H9 (cell line): ENCODE measurements around the gene CRYAB. TPM values are rescaled to one million over a fixed set of nuclear protein-coding genes. Genes with fewer than 3 reads are reported as not detected.

Experiments
- DNase-seq: peaks from one replicate; pipeline ENCODE4 v3.0.0-alpha.2; 2017
- H2AFZ ChIP-seq: one replicate; pipeline ENCODE4 v1.6.1; 2013; ENCODE audit warnings: mild to moderate bottlenecking, low read length, control low read depth, moderate library complexity
- H2AK5ac ChIP-seq: 2 replicates; pipeline ENCODE4 v1.6.1; 2013; ENCODE audit warnings: low read length, control low read depth, mixed read lengths; ENCODE audit not compliant: insufficient read length
- H2BK120ac ChIP-seq: one replicate; pipeline ENCODE4 v1.6.1; 2013; ENCODE audit warnings: low read depth, mild to moderate bottlenecking, low read length, control low read depth, inconsistent platforms; ENCODE audit not compliant: poor library complexity, severe bottlenecking
- H2BK12ac ChIP-seq: 2 replicates; pipeline ENCODE4 v1.6.1; 2013; ENCODE audit warnings: low read length, control low read depth, mixed read lengths, low read depth; ENCODE audit not compliant: insufficient read length
- H2BK15ac ChIP-seq: 2 replicates; pipeline ENCODE4 v1.6.1; 2013; ENCODE audit warnings: low read depth, low read length, control low read depth
- H2BK20ac ChIP-seq: one replicate; pipeline ENCODE4 v1.6.1; 2013; ENCODE audit warnings: low read depth, mild to moderate bottlenecking, low read length, control low read depth, inconsistent platforms; ENCODE audit not compliant: poor library complexity, severe bottlenecking
- H2BK5ac ChIP-seq: 2 replicates; pipeline ENCODE4 v1.6.1; 2013; ENCODE audit warnings: low read length, control low read depth, mixed read lengths; ENCODE audit not compliant: insufficient read length
- H3K14ac ChIP-seq: 2 replicates; pipeline ENCODE4 v1.6.1; 2013; ENCODE audit warnings: low read length, control low read depth; ENCODE audit not compliant: insufficient read depth
- H3K18ac ChIP-seq: 2 replicates; pipeline ENCODE4 v1.6.1; 2013; ENCODE audit warnings: low read depth, mild to moderate bottlenecking, mixed read lengths, low read length, control low read depth; ENCODE audit not compliant: insufficient read length
- H3K23ac ChIP-seq: 2 replicates; pipeline ENCODE4 v1.6.1; 2013; ENCODE audit warnings: low read length, control low read depth, mixed read lengths, low read depth; ENCODE audit not compliant: insufficient read length
- H3K23me2 ChIP-seq: 2 replicates; pipeline ENCODE4 v1.6.1; 2013; ENCODE audit warnings: low read depth, mild to moderate bottlenecking, mixed read lengths, low read length, control low read depth; ENCODE audit not compliant: insufficient read length, poor library complexity, severe bottlenecking
- H3K27ac ChIP-seq: 2 replicates; pipeline ENCODE4 v1.5.1; 2013; ENCODE audit warnings: low read length, control low read depth, mixed read lengths, low read depth; ENCODE audit not compliant: insufficient read length
- H3K27me3 ChIP-seq: 2 replicates; pipeline ENCODE4 v1.6.1; 2013; ENCODE audit warnings: low read length, control low read depth, inconsistent platforms; ENCODE audit not compliant: insufficient read depth
- H3K4ac ChIP-seq: 2 replicates; pipeline ENCODE4 v1.6.1; 2013; ENCODE audit warnings: low read depth, mild to moderate bottlenecking, control low read depth, inconsistent platforms, low read length, moderate library complexity
- H3K4me1 ChIP-seq: 2 replicates; pipeline ENCODE4 v1.6.1; 2013; ENCODE audit warnings: low read length, control low read depth, inconsistent platforms; ENCODE audit not compliant: insufficient read depth
- H3K4me2 ChIP-seq: 2 replicates; pipeline ENCODE4 v1.6.1; 2013; ENCODE audit warnings: low read length, control low read depth, mixed read lengths; ENCODE audit not compliant: insufficient read length, insufficient read depth
- H3K56ac ChIP-seq: 2 replicates; pipeline ENCODE4 v1.6.1; 2013; ENCODE audit warnings: low read depth, mild to moderate bottlenecking, mixed read lengths, low read length, control low read depth; ENCODE audit not compliant: insufficient read length
- H3K79me1 ChIP-seq: 2 replicates; pipeline ENCODE4 v1.6.1; 2013; ENCODE audit warnings: low read depth, mild to moderate bottlenecking, moderate library complexity, low read length, control low read depth, inconsistent platforms; ENCODE audit not compliant: insufficient read depth, poor library complexity, severe bottlenecking
- H3K79me2 ChIP-seq: 2 replicates; pipeline ENCODE4 v1.6.1; 2013; ENCODE audit warnings: low read length, control low read depth, inconsistent platforms; ENCODE audit not compliant: insufficient read depth
- H3K9ac ChIP-seq: 2 replicates; pipeline ENCODE4 v1.6.1; 2013; ENCODE audit warnings: low read length, control low read depth, mixed read lengths; ENCODE audit not compliant: insufficient read length; ENCODE audit errors: extremely low read depth
- H3K9me3 ChIP-seq: one replicate; pipeline ENCODE4 v1.6.1; 2013; ENCODE audit warnings: low read depth, low read length, inconsistent platforms; ENCODE audit not compliant: control insufficient read depth
- H3T11ph ChIP-seq: one replicate; pipeline ENCODE4 v1.6.1; 2013; ENCODE audit warnings: mild to moderate bottlenecking, low read length, control low read depth, inconsistent platforms
- H4K20me1 ChIP-seq: one replicate; pipeline ENCODE4 v1.6.1; 2013; ENCODE audit not compliant: control insufficient read depth, insufficient read length, insufficient read depth
- H4K5ac ChIP-seq: 2 replicates; pipeline ENCODE4 v1.6.1; 2013; ENCODE audit warnings: low read depth, mild to moderate bottlenecking, mixed read lengths, low read length, control low read depth; ENCODE audit not compliant: insufficient read length
- H4K8ac ChIP-seq: replicated peaks from 2 replicates; pipeline ENCODE4 v1.6.1; 2013; ENCODE audit warnings: low read length, control low read depth, mixed read lengths, low read depth; ENCODE audit not compliant: insufficient read length
- H4K91ac ChIP-seq: 2 replicates; pipeline ENCODE4 v1.6.1; 2013; ENCODE audit warnings: low read depth, mild to moderate bottlenecking, moderate library complexity, mixed read lengths, low read length, control low read depth; ENCODE audit not compliant: insufficient read length
- H3K27ac Mint-ChIP-seq, 3 experiments: 2 replicates in 2 of 3; 3 replicates in 1 of 3; pipeline ENCODE4 v1.8.0; 2020 to 2021; ENCODE audit warnings: mixed read lengths in 3 of 3, mild to moderate bottlenecking in 1 of 3, moderate library complexity in 1 of 3
- H3K27me3 Mint-ChIP-seq: 2 replicates; pipeline ENCODE4 v1.8.0; 2021; ENCODE audit warnings: low read depth, mild to moderate bottlenecking, moderate library complexity, mixed read lengths
- H3K36me3 Mint-ChIP-seq, 3 experiments: 2 replicates in 2 of 3; 3 replicates in 1 of 3; pipeline ENCODE4 v1.8.0; 2020 to 2021; ENCODE audit warnings: low read depth in 3 of 3, mixed read lengths in 3 of 3; ENCODE audit not compliant: insufficient read depth in 1 of 3
- H3K4me1 Mint-ChIP-seq, 2 experiments: 2 replicates each; pipeline ENCODE4 v1.8.0; 2020; ENCODE audit warnings: mixed read lengths in 2 of 2
- H3K4me3 Mint-ChIP-seq, 2 experiments: 2 replicates in 1 of 2; 3 replicates in 1 of 2; pipeline ENCODE4 v1.8.0; 2020 to 2021; ENCODE audit warnings: mild to moderate bottlenecking in 2 of 2, mixed read lengths in 2 of 2, moderate library complexity in 1 of 2
- H3K9me3 Mint-ChIP-seq, 2 experiments: 2 replicates in 1 of 2; 3 replicates in 1 of 2; pipeline ENCODE4 v1.8.0; 2020; ENCODE audit warnings: mild to moderate bottlenecking in 2 of 2, mixed read lengths in 2 of 2, moderate library complexity in 1 of 2
- CTCF ChIP-seq: fragments of 200-600 bp; sonication (generic); conservative IDR thresholded peaks from 3 replicates; pipeline ENCODE4 v1.8.0; 2021; ENCODE audit warnings: antibody characterized with exemption, mild to moderate bottlenecking
- WGBS: extraction: QIAGEN DNeasy Blood & Tissue Kit; methylation state at CpG from one replicate; pipeline ENCODE4 v1.1.7; 2013; ENCODE audit warnings: missing lambda C conversion rate, low lambda C conversion rate, mixed read lengths; ENCODE audit not compliant: insufficient read length; ENCODE audit errors: extremely low coverage; 5-methylcytosine and 5-hydroxymethylcytosine counted together
- total RNA-seq: library from RNA; stranded (reverse); gene quantifications from 2 replicates; pipeline ENCODE4 v1.2.1, GENCODE V29; 2021

CRYAB gene
- total RNA-seq, 1 experiment from 2014 or later, result not detected

- Histone ChIP-seq H2BK12ac (no peak within 1 kb of the TSS), H3K27me3 (no peaks in the 10 kb centered on the region), H2AFZ (peak within 1 kb of the TSS; percentile 98), H3K14ac (peak within 1 kb of the TSS; percentile 94), H2BK20ac (no peak within 1 kb of the TSS), H4K20me1 (no peaks in the 10 kb centered on the region), H3K4ac (no peak within 1 kb of the TSS; the same call in 1 of the 2 replicates), H4K5ac (peak within 1 kb of the TSS; percentile 74), H3K9me3 (no peaks in the 10 kb centered on the region), H3K23ac (no peak within 1 kb of the TSS), H4K8ac (no peak within 1 kb of the TSS), H3K4me2 (peak within 1 kb of the TSS; percentile 86), H3K79me2 (no peaks in the 10 kb centered on the region), H3K27ac (peak within 1 kb of the TSS; percentile 47), H3K79me1 (no peaks in the 10 kb centered on the region), H3K56ac (no peak within 1 kb of the TSS), H2BK15ac (no peak within 1 kb of the TSS), H3K23me2 (peaks cover 9% of the 10 kb centered on the region), H4K91ac (no peak within 1 kb of the TSS), H2AK5ac (no peak within 1 kb of the TSS), H3T11ph (no peak within 1 kb of the TSS), H3K9ac (peak within 1 kb of the TSS; percentile 78), H3K18ac (peak within 1 kb of the TSS; percentile 96), H3K4me1 (no peaks in the 10 kb centered on the region; the same call in 1 of the 2 replicates), H2BK5ac (peak within 1 kb of the TSS; percentile 42), H2BK120ac (no peak within 1 kb of the TSS)
- no peaks in the 10 kb centered on the region for H3K36me3 Mint-ChIP-seq
- H3K9me3 Mint-ChIP-seq, result no peaks in the 10 kb centered on the region
- no CpG with 5 or more reads among the region's 55 CpGs for WGBS
- peak; percentile 95 for TF ChIP-seq CTCF
- no peaks in the 10 kb centered on the region for H3K27me3 Mint-ChIP-seq
- peaks cover 5 to 10% of the 10 kb centered on the region in 2 experiments for H3K4me1 Mint-ChIP-seq
- DNase-seq, result peak; percentile 98
- H3K27ac Mint-ChIP-seq, result peak within 1 kb of the TSS; percentile 99 to 100 (median 100)
- peak within 1 kb of the TSS; percentile 91 to 92 for H3K4me3 Mint-ChIP-seq
Observed at GRCh38 chr11:111878849-111879636, 32.5 kb downstream of the CRYAB start, which contains the start of the genes CFAP68 and FDXACB1. CFAP68 (plus strand) TSS chr11:111879541; CDS start chr11:111879561, 20 bp downstream. FDXACB1 (minus strand) TSS chr11:111879165; CDS start chr11:111879132, 33 bp downstream.
